Measurements from ENCODE around the gene FASTK. TPM values are rescaled to one million over a fixed set of nuclear protein-coding genes. Genes with fewer than 3 reads are reported as not detected.
A peak's percentile ranks its signal among the peaks of the same experiment; 100 is the strongest.

The FASTK gene
- total RNA-seq, 4 donors from 2014 or later: 69.9 to 139 (median 79.7) TPM

GRCh38 chr7:151077705-151078232, 2.8 kb downstream of the FASTK start:
- WGBS, 2 donors: 71 to 76% methylated on average over 10 of the region's 10 CpGs
- TF ChIP-seq, protein P1, sequence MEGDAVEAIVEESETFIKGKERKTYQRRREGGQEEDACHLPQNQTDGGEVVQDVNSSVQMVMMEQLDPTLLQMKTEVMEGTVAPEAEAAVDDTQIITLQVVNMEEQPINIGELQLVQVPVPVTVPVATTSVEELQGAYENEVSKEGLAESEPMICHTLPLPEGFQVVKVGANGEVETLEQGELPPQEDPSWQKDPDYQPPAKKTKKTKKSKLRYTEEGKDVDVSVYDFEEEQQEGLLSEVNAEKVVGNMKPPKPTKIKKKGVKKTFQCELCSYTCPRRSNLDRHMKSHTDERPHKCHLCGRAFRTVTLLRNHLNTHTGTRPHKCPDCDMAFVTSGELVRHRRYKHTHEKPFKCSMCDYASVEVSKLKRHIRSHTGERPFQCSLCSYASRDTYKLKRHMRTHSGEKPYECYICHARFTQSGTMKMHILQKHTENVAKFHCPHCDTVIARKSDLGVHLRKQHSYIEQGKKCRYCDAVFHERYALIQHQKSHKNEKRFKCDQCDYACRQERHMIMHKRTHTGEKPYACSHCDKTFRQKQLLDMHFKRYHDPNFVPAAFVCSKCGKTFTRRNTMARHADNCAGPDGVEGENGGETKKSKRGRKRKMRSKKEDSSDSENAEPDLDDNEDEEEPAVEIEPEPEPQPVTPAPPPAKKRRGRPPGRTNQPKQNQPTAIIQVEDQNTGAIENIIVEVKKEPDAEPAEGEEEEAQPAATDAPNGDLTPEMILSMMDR (IDR thresholded peaks at IDR 0.05): no peak
- TF ChIP-seq EP300 (IDR thresholded peaks at IDR 0.05) (no peak), POLR2A (IDR thresholded peaks at IDR 0.05) (no peak)
- peaks cover 0 to 49% (median 30%) of the 10 kb centered on the region in 4 donors for H3K4me1 ChIP-seq
- peak overlapping the region in 1 of 4 donors; percentile 25 for H3K27ac ChIP-seq
- no peak overlapping the region for H3K4me3 ChIP-seq
- peaks cover 2 to 58% (median 14%) of the 10 kb centered on the region in 3 donors for H3K36me3 ChIP-seq
- no peak for DNase-seq (ENCODE audit: low spot score in 2 of 2)
- H3K9me3 ChIP-seq: no peaks in the 10 kb centered on the region
- no peaks in the 10 kb centered on the region for H3K27me3 ChIP-seq

DNA sequence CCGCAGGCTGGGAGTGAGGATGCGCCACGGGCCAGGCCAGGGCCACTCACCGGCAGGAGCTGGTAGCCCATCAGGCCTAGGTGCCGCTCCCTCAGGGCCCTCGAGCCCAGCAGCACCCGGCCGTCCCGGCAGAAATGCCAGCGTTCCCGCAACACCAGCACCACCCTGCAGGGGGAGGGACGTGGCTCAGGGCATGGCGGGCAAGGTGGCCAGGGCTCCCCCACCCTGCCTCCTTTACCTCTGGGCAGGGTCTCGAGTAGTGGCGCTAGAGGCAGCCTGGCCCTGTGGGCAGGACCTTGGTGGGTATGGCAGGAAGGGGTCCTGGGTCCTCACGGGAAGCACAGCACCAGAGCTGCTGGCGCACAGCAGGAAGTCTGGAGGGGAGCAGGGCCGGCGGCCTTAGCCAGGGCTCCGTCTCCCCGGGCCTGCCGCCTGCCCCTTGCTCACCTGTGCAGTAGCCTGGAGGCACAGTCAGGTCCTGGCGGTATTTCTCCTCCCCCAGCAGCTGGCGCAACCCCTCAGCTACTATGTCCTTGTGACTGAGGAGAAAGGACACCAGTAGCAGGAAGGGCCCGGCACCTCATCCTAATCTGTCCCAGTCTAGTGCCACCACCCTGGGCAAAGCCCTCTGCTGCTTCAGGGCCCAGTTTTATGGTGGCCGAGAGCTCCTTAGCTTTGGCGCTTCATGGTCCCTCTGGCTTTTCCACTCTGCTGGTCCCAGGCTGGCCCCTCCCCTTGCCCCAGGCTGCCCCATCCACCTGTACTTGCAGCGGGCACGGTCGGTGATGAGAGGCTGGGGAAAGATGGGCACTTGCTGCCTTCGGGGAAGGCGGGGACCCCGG, 3.5 kb downstream of the FASTK start:
- peak overlapping the region in 1 of 4 donors; percentile 25 for H3K27ac ChIP-seq
- TF ChIP-seq, protein P1 (IDR thresholded peaks at IDR 0.05): no peak
- TF ChIP-seq POLR2A (IDR thresholded peaks at IDR 0.05): no peak
- no peak for TF ChIP-seq EP300 (IDR thresholded peaks at IDR 0.05)
- peaks cover 2 to 65% (median 14%) of the 10 kb centered on the region in 3 donors for H3K36me3 ChIP-seq
- DNase-seq (ENCODE audit: low spot score in 2 of 2): no peak
- WGBS, 2 donors: 81 to 84% methylated on average over 22 to 26 of the region's 33 CpGs
- no peak overlapping the region for H3K4me3 ChIP-seq
- no peaks in the 10 kb centered on the region for H3K9me3 ChIP-seq
- peaks cover 0 to 42% (median 23%) of the 10 kb centered on the region in 4 donors for H3K4me1 ChIP-seq
- H3K27me3 ChIP-seq: no peaks in the 10 kb centered on the region

- peaks cover 0 to 32% (median 12%) of the 10 kb centered on the region in 4 donors for H3K4me1 ChIP-seq
- peaks cover 2 to 76% (median 20%) of the 10 kb centered on the region in 3 donors for H3K36me3 ChIP-seq
- no peaks in the 10 kb centered on the region for H3K9me3 ChIP-seq
- H3K4me3 ChIP-seq: no peak overlapping the region
- DNase-seq (ENCODE audit: low spot score in 2 of 2): no peak
- TF ChIP-seq POLR2A (IDR thresholded peaks at IDR 0.05): no peak
- no peak for TF ChIP-seq EP300 (IDR thresholded peaks at IDR 0.05)
- TF ChIP-seq, protein P1 (IDR thresholded peaks at IDR 0.05): no peak
- no peaks in the 10 kb centered on the region for H3K27me3 ChIP-seq
- 76 to 77% methylated on average over 22 of the region's 22 CpGs for WGBS, 2 donors
- no peak overlapping the region for H3K27ac ChIP-seq
Measured at GRCh38 chr7:151075978-151076426, 4.6 kb downstream of the FASTK start.

- Histone ChIP-seq H3K9me3 (no peaks in the 10 kb centered on the region), H3K27me3 (no peaks in the 10 kb centered on the region), H3K27ac (no peak overlapping the region), H3K36me3 (peaks cover 2 to 80% (median 24%) of the 10 kb centered on the region in 3 donors), H3K4me1 (peaks cover 0 to 29% (median 11%) of the 10 kb centered on the region in 4 donors), H3K4me3 (no peak overlapping the region)
- DNase-seq (ENCODE audit: low spot score in 2 of 2): no peak
- TF ChIP-seq, protein P1 (IDR thresholded peaks at IDR 0.05): no peak
- no peak for TF ChIP-seq EP300 (IDR thresholded peaks at IDR 0.05)
- no peak for TF ChIP-seq POLR2A (IDR thresholded peaks at IDR 0.05)
- WGBS, 2 donors: 69 to 77% methylated on average over 7 of the region's 7 CpGs
Measured at GRCh38 chr7:151075662-151075971, 5.0 kb downstream of the FASTK start.
